Breast epithelium (tissue), 3 donors: ENCODE results near the gene NPTXR.

Experiments used
- POLR2A ChIP-seq: fragments of 450-650 bp; IDR thresholded peaks from one replicate; pipeline ENCODE4 v1.6.1; 2016; ENCODE audit warnings: antibody characterized with exemption, mild to moderate bottlenecking, moderate library complexity
- POLR2AphosphoS5 ChIP-seq, 3 donors: sonication (generic); formaldehyde crosslinking; IDR thresholded peaks; one replicate each; pipeline ENCODE4 v1.6.1; 2017; ENCODE audit warnings: antibody characterized with exemption in 3 of 3
- TF ChIP-seq, protein P1 (sequence below), 3 donors: fragments of 450-650 bp; IDR thresholded peaks; one replicate each; pipeline ENCODE4 v1.5.1; 2016 to 2017; ENCODE audit warnings: antibody characterized with exemption in 3 of 3, mild to moderate bottlenecking in 3 of 3, moderate library complexity in 3 of 3

DNA sequence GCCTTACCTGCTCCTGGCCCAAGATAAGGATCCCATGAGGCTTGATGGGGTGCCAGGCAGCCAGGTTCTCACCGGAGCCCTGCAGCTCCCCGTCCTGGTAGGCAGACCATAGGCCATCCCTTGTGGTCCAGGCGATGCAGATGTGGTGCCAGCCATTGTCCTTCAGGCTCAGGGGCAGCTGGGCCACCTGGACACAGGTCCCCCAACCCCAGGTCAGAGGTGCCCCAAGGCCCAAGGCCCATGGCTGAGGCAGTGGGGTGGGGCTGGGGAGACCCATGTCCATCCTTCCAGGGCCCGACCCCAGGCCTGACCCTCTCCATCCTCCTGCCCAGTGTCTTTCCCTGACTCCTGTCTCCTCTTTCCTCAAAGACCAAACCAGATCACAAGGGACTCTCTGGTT is 20.8 kb downstream of the NPTXR start:
- no peak for TF ChIP-seq POLR2AphosphoS5 (IDR thresholded peaks at IDR 0.05)
- TF ChIP-seq, protein P1, sequence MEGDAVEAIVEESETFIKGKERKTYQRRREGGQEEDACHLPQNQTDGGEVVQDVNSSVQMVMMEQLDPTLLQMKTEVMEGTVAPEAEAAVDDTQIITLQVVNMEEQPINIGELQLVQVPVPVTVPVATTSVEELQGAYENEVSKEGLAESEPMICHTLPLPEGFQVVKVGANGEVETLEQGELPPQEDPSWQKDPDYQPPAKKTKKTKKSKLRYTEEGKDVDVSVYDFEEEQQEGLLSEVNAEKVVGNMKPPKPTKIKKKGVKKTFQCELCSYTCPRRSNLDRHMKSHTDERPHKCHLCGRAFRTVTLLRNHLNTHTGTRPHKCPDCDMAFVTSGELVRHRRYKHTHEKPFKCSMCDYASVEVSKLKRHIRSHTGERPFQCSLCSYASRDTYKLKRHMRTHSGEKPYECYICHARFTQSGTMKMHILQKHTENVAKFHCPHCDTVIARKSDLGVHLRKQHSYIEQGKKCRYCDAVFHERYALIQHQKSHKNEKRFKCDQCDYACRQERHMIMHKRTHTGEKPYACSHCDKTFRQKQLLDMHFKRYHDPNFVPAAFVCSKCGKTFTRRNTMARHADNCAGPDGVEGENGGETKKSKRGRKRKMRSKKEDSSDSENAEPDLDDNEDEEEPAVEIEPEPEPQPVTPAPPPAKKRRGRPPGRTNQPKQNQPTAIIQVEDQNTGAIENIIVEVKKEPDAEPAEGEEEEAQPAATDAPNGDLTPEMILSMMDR (IDR thresholded peaks at IDR 0.05): no peak
- TF ChIP-seq POLR2A: no peak
